ENCODE results near the gene ITFG2.
"Not testable (repeated sequence)": the region's sequence is repeated elsewhere in the genome, so short reads cannot be mapped to it uniquely, and the experiment has no call there.

ITFG2 gene

GRCh38 chr12:2812290-2813213 is at the start of gene ITFG2:
ITFG2 (plus strand) TSS chr12:2812668; CDS start chr12:2812761, 93 bp downstream.
- DNase-seq, result peak; percentile 100

DNA sequence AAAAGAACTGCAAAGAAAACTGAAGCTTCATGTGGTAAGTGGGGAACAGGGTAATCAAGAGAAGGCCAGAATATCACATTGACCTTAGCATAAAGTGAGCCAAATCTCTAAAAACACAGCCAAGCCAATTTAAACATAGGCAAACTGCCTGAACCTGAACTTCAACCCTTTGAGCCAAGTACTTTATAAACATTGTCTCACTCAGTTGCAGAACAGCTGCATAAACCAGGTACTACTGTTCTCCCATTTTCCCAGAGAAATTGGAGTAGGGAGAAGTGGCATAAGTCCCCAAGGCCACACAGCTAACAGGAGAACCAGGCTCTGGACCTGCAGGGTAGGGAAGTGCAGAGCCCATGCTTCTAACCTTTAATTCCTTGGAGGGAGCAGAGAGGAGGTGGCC is 48.1 kb upstream of the ITFG2 start:
- DNase-seq, result peak; percentile 8

DNA sequence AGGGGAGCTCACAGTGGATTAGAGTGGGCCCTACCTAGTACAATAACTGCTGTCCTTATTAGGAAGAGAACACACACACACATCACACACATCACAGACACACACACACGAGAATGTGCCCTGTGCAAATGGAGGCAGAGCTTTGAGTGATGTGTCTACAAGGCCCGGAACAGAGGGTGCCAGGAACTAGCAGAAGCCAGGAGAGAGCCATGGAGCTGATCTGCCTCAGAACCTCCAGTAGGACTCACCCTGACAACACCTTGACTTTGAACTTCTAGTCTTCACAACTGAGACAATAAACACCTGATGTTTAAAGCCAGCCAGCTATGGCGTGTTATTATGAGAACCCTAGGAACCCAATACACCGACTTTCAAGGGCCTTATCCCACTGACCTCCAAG is 47.4 kb upstream of the ITFG2 start:
- DNase-seq, result peak; percentile 46

GRCh38 chr12:2765608-2766007 is 46.9 kb upstream of the ITFG2 start:
- DNase-seq, result no peak

DNA sequence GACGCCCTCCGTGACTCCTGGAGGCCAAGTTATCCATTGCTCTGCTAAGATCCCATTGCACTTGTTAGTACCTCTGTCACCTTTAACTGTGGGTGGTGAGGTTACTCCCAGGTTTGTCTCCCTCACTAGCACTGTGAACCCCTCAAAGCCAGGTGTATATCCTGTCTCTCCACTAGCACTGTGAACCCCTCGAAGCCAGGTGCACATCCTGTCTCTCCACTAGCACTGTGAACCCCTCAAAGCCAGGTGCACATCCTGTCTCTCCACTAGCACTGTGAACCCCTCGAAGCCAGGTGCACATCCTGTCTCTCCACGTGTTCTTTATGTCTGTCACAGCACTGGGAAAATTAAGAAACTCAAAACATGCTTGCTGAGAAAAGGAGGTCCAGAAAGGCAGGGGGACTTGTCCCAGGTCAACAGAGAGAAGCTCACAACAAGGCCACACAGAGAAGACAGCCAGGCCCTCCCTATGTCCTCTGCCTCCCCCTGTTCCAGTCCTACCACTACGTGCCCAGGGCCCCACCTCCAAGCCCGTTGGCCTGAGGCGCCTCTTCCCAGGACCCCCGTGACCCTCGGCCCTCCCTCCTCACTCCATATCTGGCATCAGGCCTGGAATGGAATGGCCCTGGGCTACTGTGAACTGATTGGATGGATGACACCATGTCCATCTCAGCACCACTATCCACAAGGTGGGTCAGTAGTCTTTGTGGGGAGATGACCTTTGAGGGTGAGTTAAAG is 44.1 kb upstream of the ITFG2 start:
- peak; percentile 34 for DNase-seq

GRCh38 chr12:2769866-2770533 is 42.5 kb upstream of the ITFG2 start:
- DNase-seq, result peak; percentile 48

GRCh38 chr12:2770544-2770943 is 41.9 kb upstream of the ITFG2 start:
- not testable (repeated sequence) for DNase-seq

GRCh38 chr12:2772370-2772769 is 40.1 kb upstream of the ITFG2 start:
- peak; percentile 39 for DNase-seq

GRCh38 chr12:2773199-2773875 is 39.1 kb upstream of the ITFG2 start:
- DNase-seq, result peak; percentile 50

- DNase-seq, result peak; percentile 55
These were observed 37.0 kb upstream of the ITFG2 start for GRCh38 chr12:2775431-2775830.

- DNase-seq, result peak; percentile 54
These were observed 36.2 kb upstream of the ITFG2 start for GRCh38 chr12:2776129-2776806.

GRCh38 chr12:2779281-2779680 is 33.2 kb upstream of the ITFG2 start:
- peak; percentile 50 for DNase-seq

- DNase-seq, result peak; percentile 84
These were observed 28.4 kb upstream of the ITFG2 start for GRCh38 chr12:2783936-2784600.

DNA sequence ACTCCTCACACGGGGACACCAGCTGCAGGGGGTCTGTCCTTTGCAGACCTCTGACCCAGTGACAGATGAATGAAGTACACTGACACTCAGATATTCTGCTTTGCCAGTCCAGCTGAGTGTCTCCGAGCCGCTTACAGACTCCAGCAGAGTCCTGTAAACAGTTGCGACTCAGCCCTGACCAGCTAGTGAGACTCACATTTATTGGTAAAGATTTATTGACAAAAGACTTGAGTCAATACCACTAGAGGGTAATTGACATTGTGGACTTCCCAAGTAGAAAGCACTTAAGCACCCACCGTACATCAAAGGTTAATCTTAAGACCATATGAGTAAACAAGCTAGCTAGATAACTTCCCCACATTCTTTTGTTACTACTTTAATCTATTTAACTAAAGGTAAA is 27.5 kb upstream of the ITFG2 start:
- DNase-seq, result no peak

GRCh38 chr12:2791089-2791488 is 21.4 kb upstream of the ITFG2 start:
- DNase-seq, result no peak

GRCh38 chr12:2792671-2793500 is 19.6 kb upstream of the ITFG2 start:
- DNase-seq, result no peak

GRCh38 chr12:2793561-2793960 is 18.9 kb upstream of the ITFG2 start:
- no peak for DNase-seq

GRCh38 chr12:2794191-2794735 is 18.2 kb upstream of the ITFG2 start:
- DNase-seq, result peak; percentile 86

DNA sequence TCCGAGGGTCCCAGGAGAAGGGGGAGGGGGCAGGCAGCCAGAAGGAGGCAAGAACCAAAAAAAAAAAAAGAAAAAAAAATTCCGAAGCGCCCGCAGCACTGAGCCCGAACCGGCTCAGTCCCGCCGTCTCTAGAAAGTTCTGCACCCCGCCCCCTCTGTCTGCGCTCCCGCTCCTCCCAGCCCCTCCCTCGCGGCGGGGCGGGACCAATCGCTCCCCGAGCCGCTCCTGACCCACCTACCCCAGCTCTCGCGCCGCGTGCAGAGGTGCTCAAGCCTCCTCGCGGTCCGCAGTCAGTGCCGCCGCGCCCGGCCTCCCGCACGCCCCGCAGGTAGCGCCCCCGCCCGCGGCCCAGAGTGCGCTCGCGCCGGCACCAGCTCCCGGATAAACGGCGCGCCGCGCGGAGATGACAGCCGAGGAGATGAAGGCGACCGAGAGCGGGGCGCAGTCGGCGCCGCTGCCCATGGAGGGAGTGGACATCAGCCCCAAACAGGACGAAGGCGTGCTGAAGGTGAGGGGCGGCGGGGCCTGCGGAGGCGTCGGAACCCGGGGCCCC is 17.7 kb upstream of the ITFG2 start, which contains the start of gene FKBP4:
TSS of gene FKBP4 (plus strand) at position 235 of the 554 bp plus-strand sequence. CDS start at position 405, 170 bp downstream.
- DNase-seq, result peak; percentile 95
